K562 (cell line): ENCODE results near the gene KAT6B. TPM values are rescaled to one million over a fixed set of nuclear protein-coding genes. Genes with fewer than 3 reads are reported as not detected.

Experiments used
- ATAC-seq: fragments of 200-7000 bp; cut with Tn5 transposase; 3 replicates; pipeline ENCODE4 v1.9.1; 2020; ENCODE audit warnings: moderate library complexity
- BruUV-seq: library from RNA; stranded (reverse); fragments of 400-500 nt; replicated peaks from 2 replicates; lab custom pipeline; 2021; lab: Mats Ljungman, UMichigan
- CTCF ChIA-PET: fragments of 300-600 bp; formaldehyde crosslinking; extraction: SDS; loops from one replicate; lab custom pipeline; 2021; ENCODE audit warnings: low intra/inter-chr PET ratio; lab: Yijun Ruan, JAX
- POLR2A ChIA-PET: fragments of 300-600, 350-650 bp; sonication (Branson Sonifier 250); formaldehyde crosslinking; extraction: SDS; loops from one replicate; lab custom pipeline; 2021; ENCODE audit warnings: antibody characterized with exemption, inconsistent platforms; lab: Yijun Ruan, JAX
- DNase-seq, 4 experiments: peaks; one replicate each; pipeline versions ENCODE4 v3.0.0 to v3.0.0-alpha.2; 2011 to 2018; ENCODE audit warnings: low spot score in 3 of 4, mixed read lengths in 3 of 4; ENCODE audit errors: extremely low read depth in 1 of 4
- FAIRE-seq: peaks from 2 replicates; lab custom pipeline; 2011; peaks lifted over from hg19 to GRCh38; lab: Jason Lieb, UNC
- H2AFZ ChIP-seq: 2 replicates; pipeline ENCODE4 v1.6.0; 2011; ENCODE audit warnings: low read depth, low read length, control low read depth, inconsistent platforms
- H3K27ac ChIP-seq: fragments of 200-600 bp; 3 replicates; pipeline ENCODE4 v1.8.0; 2011; ENCODE audit warnings: low read depth, mild to moderate bottlenecking, control low read depth, inconsistent platforms, low read length, moderate library complexity, mixed read lengths; ENCODE audit errors: extremely low read depth
- H3K27me3 ChIP-seq, 2 experiments: fragments of 300-600 bp in 1 of 2; 2 replicates in 1 of 2; 3 replicates in 1 of 2; pipeline versions ENCODE4 v1.6.0 to v1.8.0; 2011; ENCODE audit warnings: inconsistent platforms in 2 of 2, low read length in 2 of 2, mild to moderate bottlenecking in 1 of 2, mixed read lengths in 1 of 2, moderate library complexity in 1 of 2; ENCODE audit not compliant: control insufficient read depth in 2 of 2, insufficient read depth in 2 of 2
- H3K36me3 ChIP-seq: fragments of 300-600 bp; 3 replicates; pipeline ENCODE4 v1.8.0; 2011; ENCODE audit warnings: mild to moderate bottlenecking, low read length, inconsistent platforms; ENCODE audit not compliant: control insufficient read depth, insufficient read depth
- H3K4me1 ChIP-seq, 2 experiments: fragments of 200-600 bp in 1 of 2; replicated peaks in 1 of 2; 2 replicates in 1 of 2; 3 replicates in 1 of 2; pipeline versions ENCODE4 v1.5.1 to v1.8.0; 2011; ENCODE audit warnings: inconsistent platforms in 2 of 2, low read length in 2 of 2, mild to moderate bottlenecking in 1 of 2, mixed read lengths in 1 of 2, moderate library complexity in 1 of 2; ENCODE audit not compliant: control insufficient read depth in 2 of 2, insufficient read depth in 2 of 2
- H3K4me2 ChIP-seq: 2 replicates; pipeline ENCODE4 v1.6.1; 2011; ENCODE audit warnings: low read length, control low read depth, inconsistent platforms, mixed read lengths; ENCODE audit not compliant: insufficient read depth
- H3K4me3 ChIP-seq: fragments of 200-600 bp; sonication (generic), shearing (Covaris generic); 2 replicates; pipeline ENCODE4 v1.5.1; 2016; ENCODE audit warnings: control low read depth, inconsistent platforms
- H3K79me2 ChIP-seq: fragments of 200-600 bp; 3 replicates; pipeline ENCODE4 v1.8.0; 2011; ENCODE audit warnings: low read length, inconsistent platforms; ENCODE audit not compliant: control insufficient read depth, insufficient read depth
- H3K9ac ChIP-seq, 2 experiments: 2 replicates each; pipeline versions ENCODE4 v1.6.0 to v1.6.1; 2011; ENCODE audit warnings: low read depth in 2 of 2, low read length in 2 of 2, control low read depth in 1 of 2, inconsistent platforms in 1 of 2, mild to moderate bottlenecking in 1 of 2, mixed read lengths in 1 of 2; ENCODE audit not compliant: insufficient read depth in 1 of 2
- H3K9me1 ChIP-seq: one replicate; pipeline ENCODE4 v1.6.0; 2011; ENCODE audit warnings: inconsistent platforms, mild to moderate bottlenecking, low read length, moderate library complexity; ENCODE audit not compliant: control insufficient read depth, insufficient read depth
- H3K9me3 ChIP-seq: replicated peaks from 2 replicates; pipeline ENCODE4 v1.5.1; 2011; ENCODE audit warnings: low read depth, low read length, inconsistent platforms; ENCODE audit not compliant: control insufficient read depth, insufficient read depth
- H4K20me1 ChIP-seq: replicated peaks from 2 replicates; pipeline ENCODE4 v1.6.1; 2011; ENCODE audit warnings: low read length, inconsistent platforms, mixed read lengths; ENCODE audit not compliant: control insufficient read depth, insufficient read depth
- ADNP ChIP-seq: fragments of 200-800 bp; sonication (Bioruptor generic); IDR thresholded peaks from 2 replicates; pipeline ENCODE4 v1.6.1; 2016; ENCODE audit warnings: missing genetic modification characterization, missing compliant biosample characterization
- ARID2 ChIP-seq: fragments of 450-650 bp; IDR thresholded peaks from 2 replicates; pipeline ENCODE4 v1.6.1; 2017; ENCODE audit warnings: antibody characterized with exemption, mild to moderate bottlenecking
- CEBPZ ChIP-seq: fragments of 150-350 bp; IDR thresholded peaks from 2 replicates; pipeline ENCODE4 v1.6.1; 2014; ENCODE audit warnings: low read depth, mild to moderate bottlenecking, low read length, borderline replicate concordance
- EGR1 ChIP-seq: fragments of 450-650 bp; conservative IDR thresholded peaks from 2 replicates; pipeline ENCODE4 v1.6.1; 2017; ENCODE audit warnings: mild to moderate bottlenecking
- EP400 ChIP-seq: fragments of 450-650 bp; IDR thresholded peaks from 2 replicates; pipeline ENCODE4 v1.6.1; 2017; ENCODE audit warnings: antibody characterized with exemption, mild to moderate bottlenecking, moderate library complexity
- FOXM1 ChIP-seq, 2 experiments: fragments of 450-650 bp in 1 of 2; sonication (generic) in 1 of 2; formaldehyde crosslinking in 1 of 2; IDR thresholded peaks; 2 replicates each; pipeline versions ENCODE4 v1.6.1 to v1.9.0; 2017 to 2022; ENCODE audit warnings: low read depth in 2 of 2, mild to moderate bottlenecking in 2 of 2, missing genetic modification reagents in 1 of 2, moderate library complexity in 1 of 2
- MAFK ChIP-seq: IDR thresholded peaks from 2 replicates; pipeline ENCODE4 v1.6.1; 2011; ENCODE audit warnings: low read length, improper control_type of control experiment
- MCM2 ChIP-seq: fragments of 450-650 bp; IDR thresholded peaks from 2 replicates; pipeline ENCODE4 v1.6.1; 2017; ENCODE audit warnings: low read depth, mild to moderate bottlenecking
- MEIS2 ChIP-seq: fragments of 450-650 bp; IDR thresholded peaks from 2 replicates; pipeline ENCODE4 v1.6.1; 2014; ENCODE audit warnings: mild to moderate bottlenecking; ENCODE audit not compliant: partially characterized antibody
- POLR2AphosphoS5 ChIP-seq: IDR thresholded peaks from 2 replicates; pipeline ENCODE4 v1.6.1; 2011; ENCODE audit warnings: mild to moderate bottlenecking, low read depth, low read length, moderate library complexity; ENCODE audit not compliant: control insufficient read depth, insufficient read depth
- THAP7 ChIP-seq: fragments of 250-450 bp; sonication (Bioruptor Pico); IDR thresholded peaks from 2 replicates; pipeline ENCODE4 v1.5.0; 2021
- TRIM28 ChIP-seq: fragments of 450-650 bp; IDR thresholded peaks from 2 replicates; pipeline ENCODE4 v1.6.1; 2017
- TSC22D4 ChIP-seq: fragments of 450-650 bp; IDR thresholded peaks from 2 replicates; pipeline ENCODE4 v1.6.1; 2016; ENCODE audit warnings: missing genetic modification characterization, missing biosample characterization, control low read depth
- ZNF395 ChIP-seq: fragments of 200-800 bp; sonication (Bioruptor generic); IDR thresholded peaks from 2 replicates; pipeline ENCODE4 v1.6.1; 2017; ENCODE audit warnings: missing genetic modification characterization, missing compliant biosample characterization
- ZNF445 ChIP-seq: fragments of 250-450 bp; sonication (Bioruptor Pico); IDR thresholded peaks from 2 replicates; pipeline ENCODE4 v1.4.0; 2020; ENCODE audit warnings: low read depth, mild to moderate bottlenecking, moderate library complexity
- ZNF764 ChIP-seq: fragments of 250-450 bp; sonication (Bioruptor Pico); IDR thresholded peaks from 2 replicates; pipeline ENCODE4 v1.4.0; 2020; ENCODE audit warnings: low read depth, mild to moderate bottlenecking, moderate library complexity
- whole genome bisulfite sequencing: fragments of 100-300 bp; shearing (Covaris generic); methylation state at CpG from one replicate; pipeline ENCODE4 v1.1.6; 2016; ENCODE audit warnings: low coverage, mixed read lengths; ENCODE audit not compliant: insufficient coverage; ENCODE audit errors: missing lambda C conversion rate; 5-methylcytosine and 5-hydroxymethylcytosine counted together
- in situ Hi-C: fragments of 300-500 bp; cut with MboI; formaldehyde crosslinking; loops from 4 replicates; pipeline ENCODE4 v1.15.0; 2018; ENCODE audit warnings: inconsistent platforms, mixed read lengths
- intact Hi-C: fragments of 100-400 bp; cut with micrococcal nuclease; formaldehyde crosslinking; loops from 2 replicates; pipeline ENCODE4 v1.14.2; 2022
- polyA plus RNA-seq, 8 experiments: library from polyadenylated mRNA; depleted of rRNA in 4 of 8; stranded (reverse) in 5 of 8; unstranded in 3 of 8; fragments of >200 nt; fragmentation: Nextera tagmentation in 2 of 8; fragmentation: Illumina TruSeq in 1 of 8; extraction: Ambion mirVana in 2 of 8; extraction: Trizol in 1 of 8; gene quantifications; 2 replicates each; pipeline versions ENCODE4 v1.2.1 to v1.2.3, GENCODE V29; 2011 to 2014; ENCODE audit warnings: inconsistent platforms in 1 of 8, missing spikeins in 1 of 8
- total RNA-seq, 7 experiments: library from RNA; depleted of rRNA in 6 of 7; stranded (reverse); fragments of >200 nt in 6 of 7; fragmentation: Illumina TruSeq in 2 of 7; extraction: Trizol in 2 of 7; gene quantifications; 2 replicates each; pipeline versions ENCODE4 v1.2.1 to v1.2.3, GENCODE V29; 2011 to 2021; ENCODE audit warnings: low replicate concordance in 1 of 7

KAT6B gene
- total and polyA plus RNA-seq, 9 of the 15 experiments (the other 6 are each of a cell fraction or from before 2014, with no cell fraction given) = 1.4 to 9.2 (median 6.8) TPM

GRCh38 chr10:75050149-75050919 is 223.9 kb downstream of the KAT6B start:
- Histone ChIP-seq H3K27me3 (no peaks in the 10 kb centered on the region), H2AFZ (peak overlapping the region; percentile 51), H3K4me1 (peaks cover 5 to 7% of the 10 kb centered on the region in 2 experiments; a peak in 2 of 5 replicates), H3K27ac (no peak overlapping the region; the same call in 2 of the 3 replicates), H3K36me3 (no peaks in the 10 kb centered on the region), H3K4me2 (no peak overlapping the region), H3K9me1 (no peaks in the 10 kb centered on the region), H3K79me2 (no peaks in the 10 kb centered on the region), H3K9ac (peak overlapping the region in 1 of 2 experiments; percentile 70; a peak in 2 of 4 replicates), H3K9me3 (no peaks in the 10 kb centered on the region), H4K20me1 (no peaks in the 10 kb centered on the region), H3K4me3 (no peak overlapping the region)
- ATAC-seq (peak; percentile 29; the same call in 1 of the 3 replicates), DNase-seq (peak in 2 of 4 experiments; percentile 37 to 40), FAIRE-seq (no peak)
- CTCF ChIA-PET = no interaction called here
- intact Hi-C loops (no loop called here), in situ Hi-C loops (no loop called here)
- BruUV-seq = no TSS peak
- POLR2A ChIA-PET = interaction anchor here (1.7 kb wide), 1 partner anchor 16 kb away, joined by 4 read pairs; no protein-coding TSS in a partner anchor
- WGBS = 52% methylated on average over 14 of the region's 14 CpGs
- TF ChIP-seq TSC22D4 (tag) = no peak
- no peak for TF ChIP-seq MCM2
- no peak for TF ChIP-seq THAP7 (CRISPR knock-in tag)
- no peak for TF ChIP-seq FOXM1 (IDR thresholded peaks at IDR 0.05; ENCODE audit: low read depth)
- no peak for TF ChIP-seq FOXM1 (CRISPR knock-in tag; IDR thresholded peaks at IDR 0.05; ENCODE audit: low read depth)
- peak; percentile 17; the same call in 1 of the 2 replicates for TF ChIP-seq MAFK
- no peak for TF ChIP-seq ZNF395 (CRISPR knock-in tag)
- TF ChIP-seq ARID2 = no peak
- no peak for TF ChIP-seq TRIM28
- no peak for TF ChIP-seq POLR2AphosphoS5
- TF ChIP-seq MEIS2 = peak; percentile 54
- TF ChIP-seq ZNF764 (CRISPR knock-in tag) = no peak
- TF ChIP-seq ADNP (tag) = no peak
- no peak for TF ChIP-seq CEBPZ
- TF ChIP-seq ZNF445 = no peak
- no peak for TF ChIP-seq EP400
- TF ChIP-seq EGR1 = peak; percentile 54
